AML-193 (cell line): Measurements from ENCODE around the gene NF1.
"Not testable (repeated sequence)": the region's sequence is repeated elsewhere in the genome, so short reads cannot be mapped to it uniquely, and the experiment has no call there.

ENCODE experiments used
- DNase-seq, 2 experiments: peaks; one replicate each; lab custom pipeline; 2025; lab: John Stamatoyannopoulos, UW

NF1 gene

GRCh38 chr17:31328160-31328535, 233.4 kb downstream of the NF1 start:
- no peak for DNase-seq

- no peak for DNase-seq
These were observed 234.4 kb downstream of the NF1 start for GRCh38 chr17:31329221-31329620.

DNA sequence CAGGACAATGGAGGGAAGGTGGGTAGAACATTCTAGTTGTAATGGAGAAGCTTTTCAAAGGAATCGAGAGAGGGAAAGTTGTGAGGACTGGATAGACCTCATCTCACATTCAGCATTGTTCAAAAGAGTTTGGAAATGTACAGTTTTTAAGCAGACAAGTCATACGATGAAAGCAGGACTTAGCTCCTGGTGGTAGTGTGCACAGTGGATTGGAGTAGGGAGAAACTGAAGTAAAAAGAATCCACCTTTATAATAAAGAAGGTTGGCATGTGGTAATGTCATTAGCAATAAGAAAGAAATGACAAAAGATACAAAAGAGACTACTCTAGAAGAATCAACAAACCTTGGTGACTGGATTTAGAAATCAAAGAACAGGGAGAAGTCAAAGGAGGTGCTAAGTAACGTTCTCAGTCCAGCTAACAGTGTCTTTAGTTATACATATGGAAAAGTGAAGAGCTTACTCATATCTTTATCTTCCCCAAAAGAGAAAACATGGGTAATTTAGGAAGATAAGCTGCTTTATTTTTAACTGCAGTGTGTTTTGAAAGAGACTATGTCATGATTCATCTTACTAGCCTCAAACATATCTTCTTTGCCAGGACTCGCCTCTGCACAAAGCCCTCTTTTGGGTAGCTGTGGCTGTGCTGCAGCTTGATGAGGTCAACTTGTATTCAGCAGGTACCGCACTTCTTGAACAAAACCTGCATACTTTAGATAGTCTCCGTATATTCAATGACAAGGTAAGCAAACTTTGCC, 245.3 kb downstream of the NF1 start:
- no peak for DNase-seq

DNA sequence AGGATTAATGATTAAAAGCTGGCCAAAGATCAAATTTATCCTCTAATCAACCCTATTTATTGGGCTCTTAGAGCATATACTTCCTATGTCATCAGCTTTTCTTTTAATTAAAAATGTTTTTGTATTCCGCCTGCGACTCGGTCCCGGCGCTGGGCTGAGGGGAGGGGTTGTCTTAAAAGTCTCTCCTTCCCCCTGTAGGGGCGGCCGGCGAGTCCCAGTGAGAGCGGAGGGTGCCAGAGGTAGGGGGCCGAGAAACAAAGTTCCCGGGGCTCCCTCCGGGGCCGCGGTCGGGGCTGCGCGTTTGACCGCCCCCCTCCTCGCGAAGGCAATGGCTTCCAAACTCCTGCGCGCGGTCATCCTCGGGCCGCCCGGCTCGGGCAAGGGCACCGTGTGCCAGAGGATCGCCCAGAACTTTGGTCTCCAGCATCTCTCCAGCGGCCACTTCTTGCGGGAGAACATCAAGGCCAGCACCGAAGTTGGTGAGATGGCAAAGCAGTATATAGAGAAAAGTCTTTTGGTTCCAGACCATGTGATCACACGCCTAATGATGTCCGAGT, 250.5 kb downstream of the NF1 start:
- not testable (repeated sequence) for DNase-seq

GRCh38 chr17:31349454-31349853, 254.7 kb downstream of the NF1 start:
- no peak for DNase-seq

GRCh38 chr17:31355935-31356334, 261.2 kb downstream of the NF1 start:
- DNase-seq: no peak

GRCh38 chr17:31357091-31357490, 262.3 kb downstream of the NF1 start:
- no peak for DNase-seq

DNA sequence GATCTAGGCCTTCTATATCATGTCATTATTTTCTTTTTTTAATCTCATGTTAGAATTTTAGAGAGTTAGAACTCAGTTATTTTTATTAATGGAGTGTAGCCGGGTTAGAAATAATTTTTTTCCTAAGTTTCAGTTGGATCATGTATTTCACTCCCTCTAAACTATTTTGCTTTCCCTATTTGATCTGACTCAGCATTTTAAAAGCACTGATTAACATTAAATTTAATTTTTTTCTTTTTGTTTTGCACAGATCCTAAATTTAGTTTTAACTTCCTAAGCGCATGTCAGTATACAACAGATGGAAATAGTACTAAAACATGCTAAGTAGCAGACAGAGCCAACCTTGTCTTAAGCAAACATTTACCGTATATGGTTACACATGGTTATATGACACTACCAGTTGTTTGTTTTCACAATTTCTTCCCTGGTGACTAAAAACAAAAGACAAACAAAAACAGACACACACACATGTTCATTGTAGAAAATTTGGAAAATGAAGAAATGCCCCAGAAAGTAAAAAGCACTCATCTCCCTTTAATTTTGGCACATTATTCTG, 263.1 kb downstream of the NF1 start:
- DNase-seq: no peak

DNA sequence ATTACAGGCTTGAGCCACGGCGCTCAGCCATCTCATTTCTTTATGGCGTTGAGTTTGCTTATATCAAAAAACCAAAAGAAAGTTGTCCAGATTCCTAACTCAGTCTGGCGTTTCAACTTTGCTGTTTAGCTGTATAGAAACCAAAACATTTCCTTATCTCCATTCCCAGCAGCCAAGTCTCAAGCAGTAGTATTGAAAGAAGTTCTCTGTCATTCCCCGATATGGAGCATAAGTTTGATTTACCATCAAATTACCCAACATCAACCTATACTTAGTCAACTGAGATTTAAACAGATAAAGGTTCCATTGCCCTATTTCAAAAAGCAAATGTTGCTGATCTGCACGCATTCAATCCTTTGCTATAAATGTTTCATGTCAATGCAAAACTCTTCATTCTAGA, 269.2 kb downstream of the NF1 start:
- DNase-seq: no peak

GRCh38 chr17:31366088-31366487, 271.3 kb downstream of the NF1 start:
- no peak for DNase-seq

GRCh38 chr17:31369266-31369665, 274.5 kb downstream of the NF1 start:
- no peak for DNase-seq

GRCh38 chr17:31371511-31372097, 276.8 kb downstream of the NF1 start:
- no peak for DNase-seq

GRCh38 chr17:31373150-31374093, 278.6 kb downstream of the NF1 start:
- peak; percentile 32 to 50 for DNase-seq

- no peak for DNase-seq
These were observed 279.3 kb downstream of the NF1 start for GRCh38 chr17:31374094-31374447.

DNA sequence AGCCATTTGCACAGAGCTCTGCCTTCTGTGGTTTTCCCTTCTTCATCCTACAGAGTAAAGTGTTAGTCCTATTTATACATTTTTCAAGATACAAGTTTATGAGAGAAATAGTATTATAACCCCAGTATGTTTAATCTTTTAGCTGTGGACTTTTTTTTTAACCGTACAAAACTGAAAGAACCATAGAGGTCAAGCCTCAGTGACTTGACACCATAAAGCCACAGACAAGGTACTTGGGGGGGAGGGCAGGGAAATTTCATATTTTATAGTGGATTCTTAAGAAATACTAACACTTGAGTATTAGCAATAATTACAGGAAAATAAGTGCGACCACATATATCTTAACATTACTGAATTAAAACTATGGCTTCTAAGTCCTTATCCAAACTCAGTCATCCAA, 279.7 kb downstream of the NF1 start:
- no peak for DNase-seq

GRCh38 chr17:31378638-31379037, 283.9 kb downstream of the NF1 start:
- no peak for DNase-seq

DNA sequence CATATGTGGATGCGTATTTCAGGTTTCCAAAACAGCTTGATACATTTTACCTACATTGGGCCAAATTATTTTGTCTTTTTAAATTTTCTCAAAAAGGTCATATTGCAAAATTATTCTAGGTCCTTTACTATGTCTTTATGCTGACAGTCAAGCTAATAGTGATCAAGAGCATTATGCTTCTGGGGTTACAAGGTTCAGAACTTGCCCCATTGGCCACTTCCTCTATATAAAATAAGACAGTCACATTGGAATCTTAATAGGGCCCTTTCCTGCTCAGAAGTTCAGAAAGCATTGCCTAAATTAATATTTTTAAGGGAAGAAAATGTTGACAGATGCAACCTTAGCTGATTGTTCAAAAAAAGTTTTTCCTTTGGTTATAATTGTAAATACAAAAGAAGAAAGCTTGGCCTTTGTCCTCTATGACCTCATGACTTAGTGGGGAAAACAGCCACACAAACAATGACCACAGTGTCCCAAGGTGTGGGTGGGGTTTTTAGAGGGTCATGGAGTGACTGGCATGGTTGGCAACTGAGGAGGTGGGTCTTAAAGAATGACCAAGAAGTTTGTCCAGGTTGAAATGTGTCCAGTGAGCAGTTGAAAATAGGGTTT, 284.9 kb downstream of the NF1 start:
- DNase-seq: no peak

DNA sequence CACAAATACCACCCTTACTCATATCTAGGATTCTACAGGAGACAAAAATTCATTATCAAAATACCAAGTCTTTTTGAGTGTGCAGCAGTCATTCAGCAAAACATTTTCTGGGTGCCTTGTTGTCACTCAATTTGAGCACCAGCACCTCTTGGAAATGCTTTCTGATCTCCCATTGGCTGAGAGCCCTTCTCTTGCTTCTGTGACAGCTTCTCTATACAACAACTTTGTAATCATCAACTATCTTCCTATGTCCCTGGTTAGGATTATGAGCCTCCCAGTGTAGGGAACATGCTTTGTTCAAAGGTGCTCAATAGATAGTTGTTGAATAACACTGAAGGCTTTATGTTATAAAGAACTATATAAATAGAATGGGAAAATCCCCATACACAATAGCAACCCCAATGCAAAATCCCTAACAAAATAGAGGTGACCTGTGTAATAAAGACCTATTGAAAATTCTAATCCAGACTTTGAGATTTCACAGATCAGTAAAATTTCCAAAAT, 286.4 kb downstream of the NF1 start:
- no peak for DNase-seq

- not testable (repeated sequence) for DNase-seq
These were observed 288.0 kb downstream of the NF1 start for GRCh38 chr17:31382668-31383275.

DNA sequence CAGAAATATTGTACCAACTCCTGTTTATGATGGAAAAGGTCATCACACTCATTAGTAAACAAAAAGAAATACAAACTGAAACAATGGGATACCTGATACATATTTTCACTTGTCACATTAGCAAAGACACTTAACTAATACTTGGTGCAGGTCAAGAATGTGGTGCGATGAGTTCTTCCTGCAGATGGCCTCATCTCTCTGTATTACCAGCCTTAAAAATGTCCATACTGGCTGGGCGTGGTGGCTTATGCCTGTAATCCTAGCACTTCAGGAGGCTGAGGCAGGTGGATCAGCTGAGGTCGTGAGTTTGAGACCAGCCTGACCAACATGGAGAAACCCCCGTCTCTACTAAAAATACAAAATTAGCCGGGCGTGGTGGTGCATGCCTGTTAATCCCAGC, 288.7 kb downstream of the NF1 start:
- DNase-seq: not testable (repeated sequence)
